ENCODE results near the gene KCTD17.

Gene KCTD17

GRCh38 chr22:37036655-37037377 is 14.7 kb upstream of the KCTD17 start:
- Histone ChIP-seq H3K36me3 (ENCODE audit: insufficient read depth, low read length) (no peaks in the 10 kb centered on the region), H2AFZ (ENCODE audit: low read depth, low read length) (no peak overlapping the region), H3K9me3 (ENCODE audit: low read length) (no peaks in the 10 kb centered on the region), H3K27me3 (ENCODE audit: insufficient read depth, low read length) (no peaks in the 10 kb centered on the region), H3K4me1 (ENCODE audit: insufficient read depth, low read length) (no peaks in the 10 kb centered on the region), H3K4me3 (ENCODE audit: low read length) (no peak overlapping the region)

GRCh38 chr22:37037669-37038068 is 13.9 kb upstream of the KCTD17 start:
- no peaks in the 10 kb centered on the region for H3K4me1 ChIP-seq (ENCODE audit: insufficient read depth, low read length)
- no peaks in the 10 kb centered on the region for H3K36me3 ChIP-seq (ENCODE audit: insufficient read depth, low read length)
- H3K9me3 ChIP-seq (ENCODE audit: low read length): no peaks in the 10 kb centered on the region
- H3K4me3 ChIP-seq (ENCODE audit: low read length): no peak overlapping the region
- no peak overlapping the region for H2AFZ ChIP-seq (ENCODE audit: low read depth, low read length)
- H3K27me3 ChIP-seq (ENCODE audit: insufficient read depth, low read length): no peaks in the 10 kb centered on the region

- Histone ChIP-seq H3K4me3 (ENCODE audit: low read length) (no peak overlapping the region), H3K36me3 (ENCODE audit: insufficient read depth, low read length) (no peaks in the 10 kb centered on the region), H2AFZ (ENCODE audit: low read depth, low read length) (no peak overlapping the region), H3K4me1 (ENCODE audit: insufficient read depth, low read length) (no peaks in the 10 kb centered on the region), H3K9me3 (ENCODE audit: low read length) (no peaks in the 10 kb centered on the region), H3K27me3 (ENCODE audit: insufficient read depth, low read length) (no peaks in the 10 kb centered on the region)
Observed at GRCh38 chr22:37039466-37039865, 12.1 kb upstream of the KCTD17 start.

- no peak overlapping the region for H2AFZ ChIP-seq (ENCODE audit: low read depth, low read length)
Observed at GRCh38 chr22:37043209-37043827, 8.2 kb upstream of the KCTD17 start.

GRCh38 chr22:37043828-37044538 is 7.6 kb upstream of the KCTD17 start:
- Histone ChIP-seq H3K4me1 (ENCODE audit: insufficient read depth, low read length) (no peaks in the 10 kb centered on the region), H3K27me3 (ENCODE audit: insufficient read depth, low read length) (no peaks in the 10 kb centered on the region), H3K4me3 (ENCODE audit: low read length) (no peak overlapping the region), H3K36me3 (ENCODE audit: insufficient read depth, low read length) (no peaks in the 10 kb centered on the region), H2AFZ (ENCODE audit: low read depth, low read length) (no peak overlapping the region), H3K9me3 (ENCODE audit: low read length) (no peaks in the 10 kb centered on the region)

More at GRCh38 chr22:37043209-37043827, 8.2 kb upstream of the KCTD17 start:
- H3K36me3 ChIP-seq (ENCODE audit: insufficient read depth, low read length): no peaks in the 10 kb centered on the region
- no peaks in the 10 kb centered on the region for H3K9me3 ChIP-seq (ENCODE audit: low read length)
- H3K27me3 ChIP-seq (ENCODE audit: insufficient read depth, low read length): no peaks in the 10 kb centered on the region
- no peak overlapping the region for H3K4me3 ChIP-seq (ENCODE audit: low read length)
- H3K4me1 ChIP-seq (ENCODE audit: insufficient read depth, low read length): no peaks in the 10 kb centered on the region

- Histone ChIP-seq H3K27me3 (ENCODE audit: insufficient read depth, low read length) (no peaks in the 10 kb centered on the region), H3K4me3 (ENCODE audit: low read length) (no peak overlapping the region), H3K4me1 (ENCODE audit: insufficient read depth, low read length) (no peaks in the 10 kb centered on the region), H3K36me3 (ENCODE audit: insufficient read depth, low read length) (no peaks in the 10 kb centered on the region), H3K9me3 (ENCODE audit: low read length) (no peaks in the 10 kb centered on the region), H2AFZ (ENCODE audit: low read depth, low read length) (no peak overlapping the region)
Observed at GRCh38 chr22:37044634-37045625, 6.6 kb upstream of the KCTD17 start.

- Histone ChIP-seq H3K27me3 (ENCODE audit: insufficient read depth, low read length) (no peaks in the 10 kb centered on the region), H3K4me3 (ENCODE audit: low read length) (no peak overlapping the region), H3K9me3 (ENCODE audit: low read length) (no peaks in the 10 kb centered on the region), H3K36me3 (ENCODE audit: insufficient read depth, low read length) (no peaks in the 10 kb centered on the region), H3K4me1 (ENCODE audit: insufficient read depth, low read length) (no peaks in the 10 kb centered on the region), H2AFZ (ENCODE audit: low read depth, low read length) (no peak overlapping the region)
Observed at GRCh38 chr22:37045958-37046357, 5.6 kb upstream of the KCTD17 start.

GRCh38 chr22:37046589-37046988 is 5.0 kb upstream of the KCTD17 start:
- Histone ChIP-seq H3K9me3 (ENCODE audit: low read length) (no peaks in the 10 kb centered on the region), H3K36me3 (ENCODE audit: insufficient read depth, low read length) (no peaks in the 10 kb centered on the region), H3K27me3 (ENCODE audit: insufficient read depth, low read length) (no peaks in the 10 kb centered on the region), H3K4me1 (ENCODE audit: insufficient read depth, low read length) (no peaks in the 10 kb centered on the region), H3K4me3 (ENCODE audit: low read length) (no peak overlapping the region), H2AFZ (ENCODE audit: low read depth, low read length) (no peak overlapping the region)

- Histone ChIP-seq H3K4me1 (ENCODE audit: insufficient read depth, low read length) (peaks cover under 1% of the 10 kb centered on the region), H2AFZ (ENCODE audit: low read depth, low read length) (no peak overlapping the region), H3K9me3 (ENCODE audit: low read length) (no peaks in the 10 kb centered on the region), H3K36me3 (ENCODE audit: insufficient read depth, low read length) (no peaks in the 10 kb centered on the region), H3K4me3 (ENCODE audit: low read length) (no peak overlapping the region), H3K27me3 (ENCODE audit: insufficient read depth, low read length) (no peaks in the 10 kb centered on the region)
Observed at GRCh38 chr22:37047006-37047405, 4.5 kb upstream of the KCTD17 start.

- no peaks in the 10 kb centered on the region for H3K27me3 ChIP-seq (ENCODE audit: insufficient read depth, low read length)
- H3K4me1 ChIP-seq (ENCODE audit: insufficient read depth, low read length): peaks cover 9% of the 10 kb centered on the region
- peaks cover 3% of the 10 kb centered on the region for H3K36me3 ChIP-seq (ENCODE audit: insufficient read depth, low read length)
Observed at GRCh38 chr22:37048133-37048532, 3.4 kb upstream of the KCTD17 start.

GRCh38 chr22:37049224-37049623 is 2.3 kb upstream of the KCTD17 start:
- H2AFZ ChIP-seq (ENCODE audit: low read depth, low read length): no peak overlapping the region
- H3K4me3 ChIP-seq (ENCODE audit: low read length): no peak overlapping the region
- no peaks in the 10 kb centered on the region for H3K27me3 ChIP-seq (ENCODE audit: insufficient read depth, low read length)
- peaks cover 9% of the 10 kb centered on the region for H3K4me1 ChIP-seq (ENCODE audit: insufficient read depth, low read length)
- H3K36me3 ChIP-seq (ENCODE audit: insufficient read depth, low read length): peaks cover 11% of the 10 kb centered on the region
- no peaks in the 10 kb centered on the region for H3K9me3 ChIP-seq (ENCODE audit: low read length)

More at GRCh38 chr22:37048133-37048532, 3.4 kb upstream of the KCTD17 start:
- no peak overlapping the region for H2AFZ ChIP-seq (ENCODE audit: low read depth, low read length)
- no peak overlapping the region for H3K4me3 ChIP-seq (ENCODE audit: low read length)
- no peaks in the 10 kb centered on the region for H3K9me3 ChIP-seq (ENCODE audit: low read length)

- Histone ChIP-seq H3K36me3 (ENCODE audit: insufficient read depth, low read length) (peaks cover 17% of the 10 kb centered on the region), H3K9me3 (ENCODE audit: low read length) (no peaks in the 10 kb centered on the region), H3K27me3 (ENCODE audit: insufficient read depth, low read length) (no peaks in the 10 kb centered on the region), H2AFZ (ENCODE audit: low read depth, low read length) (no peak overlapping the region), H3K4me3 (ENCODE audit: low read length) (peak overlapping the region; percentile 83), H3K4me1 (ENCODE audit: insufficient read depth, low read length) (peaks cover 9% of the 10 kb centered on the region)
Observed at GRCh38 chr22:37050913-37051312, 629 bp upstream of the KCTD17 start.
